ENCODE measurements around the gene SGMS2. TPM values are rescaled to one million over a fixed set of nuclear protein-coding genes. Genes with fewer than 3 reads are reported as not detected.

SGMS2 gene
- total RNA-seq, 1 experiment from 2014 or later: 0.72 TPM

- H3K27me3 Mint-ChIP-seq (ENCODE audit: low read depth): no peaks in the 10 kb centered on the region; the same call in none of the 2 replicates
- peaks cover 45% of the 10 kb centered on the region for H3K36me3 Mint-ChIP-seq
- H3K27ac Mint-ChIP-seq: no peak overlapping the region
- DNase-seq (ENCODE audit: low spot score): no peak
- ChIA-PET CTCF (no interaction called here), POLR2A (interaction anchor here (0.6 kb wide), 1 partner anchor 104 kb away, joined by 3 read pairs; no protein-coding TSS in a partner anchor)
- H3K4me3 Mint-ChIP-seq: no peak overlapping the region
- peaks cover 37% of the 10 kb centered on the region for H3K9me3 Mint-ChIP-seq
- no peak for ATAC-seq
- peaks cover 35% of the 10 kb centered on the region for H3K4me1 Mint-ChIP-seq
- TF ChIP-seq, protein P1, sequence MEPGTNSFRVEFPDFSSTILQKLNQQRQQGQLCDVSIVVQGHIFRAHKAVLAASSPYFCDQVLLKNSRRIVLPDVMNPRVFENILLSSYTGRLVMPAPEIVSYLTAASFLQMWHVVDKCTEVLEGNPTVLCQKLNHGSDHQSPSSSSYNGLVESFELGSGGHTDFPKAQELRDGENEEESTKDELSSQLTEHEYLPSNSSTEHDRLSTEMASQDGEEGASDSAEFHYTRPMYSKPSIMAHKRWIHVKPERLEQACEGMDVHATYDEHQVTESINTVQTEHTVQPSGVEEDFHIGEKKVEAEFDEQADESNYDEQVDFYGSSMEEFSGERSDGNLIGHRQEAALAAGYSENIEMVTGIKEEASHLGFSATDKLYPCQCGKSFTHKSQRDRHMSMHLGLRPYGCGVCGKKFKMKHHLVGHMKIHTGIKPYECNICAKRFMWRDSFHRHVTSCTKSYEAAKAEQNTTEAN (CRISPR knock-in tag; IDR thresholded peaks at IDR 0.05): no peak
- TF ChIP-seq, protein P2, sequence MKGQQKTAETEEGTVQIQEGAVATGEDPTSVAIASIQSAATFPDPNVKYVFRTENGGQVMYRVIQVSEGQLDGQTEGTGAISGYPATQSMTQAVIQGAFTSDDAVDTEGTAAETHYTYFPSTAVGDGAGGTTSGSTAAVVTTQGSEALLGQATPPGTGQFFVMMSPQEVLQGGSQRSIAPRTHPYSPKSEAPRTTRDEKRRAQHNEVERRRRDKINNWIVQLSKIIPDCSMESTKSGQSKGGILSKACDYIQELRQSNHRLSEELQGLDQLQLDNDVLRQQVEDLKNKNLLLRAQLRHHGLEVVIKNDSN (CRISPR knock-in tag; IDR thresholded peaks at IDR 0.05): no peak
- TF ChIP-seq RORB (CRISPR knock-in tag; IDR thresholded peaks at IDR 0.05) (no peak), ZNF232 (CRISPR knock-in tag; IDR thresholded peaks at IDR 0.05) (no peak), IRF2 (CRISPR knock-in tag; IDR thresholded peaks at IDR 0.05; ENCODE audit: borderline replicate concordance, low read depth) (no peak), ZNF396 (CRISPR knock-in tag; IDR thresholded peaks at IDR 0.05; ENCODE audit: borderline replicate concordance) (no peak)
- TF ChIP-seq, protein P3, sequence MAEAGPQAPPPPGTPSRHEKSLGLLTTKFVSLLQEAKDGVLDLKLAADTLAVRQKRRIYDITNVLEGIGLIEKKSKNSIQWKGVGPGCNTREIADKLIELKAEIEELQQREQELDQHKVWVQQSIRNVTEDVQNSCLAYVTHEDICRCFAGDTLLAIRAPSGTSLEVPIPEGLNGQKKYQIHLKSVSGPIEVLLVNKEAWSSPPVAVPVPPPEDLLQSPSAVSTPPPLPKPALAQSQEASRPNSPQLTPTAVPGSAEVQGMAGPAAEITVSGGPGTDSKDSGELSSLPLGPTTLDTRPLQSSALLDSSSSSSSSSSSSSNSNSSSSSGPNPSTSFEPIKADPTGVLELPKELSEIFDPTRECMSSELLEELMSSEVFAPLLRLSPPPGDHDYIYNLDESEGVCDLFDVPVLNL (CRISPR knock-in tag; IDR thresholded peaks at IDR 0.05; ENCODE audit: borderline replicate concordance, low read depth): no peak
- TF ChIP-seq, protein P4, sequence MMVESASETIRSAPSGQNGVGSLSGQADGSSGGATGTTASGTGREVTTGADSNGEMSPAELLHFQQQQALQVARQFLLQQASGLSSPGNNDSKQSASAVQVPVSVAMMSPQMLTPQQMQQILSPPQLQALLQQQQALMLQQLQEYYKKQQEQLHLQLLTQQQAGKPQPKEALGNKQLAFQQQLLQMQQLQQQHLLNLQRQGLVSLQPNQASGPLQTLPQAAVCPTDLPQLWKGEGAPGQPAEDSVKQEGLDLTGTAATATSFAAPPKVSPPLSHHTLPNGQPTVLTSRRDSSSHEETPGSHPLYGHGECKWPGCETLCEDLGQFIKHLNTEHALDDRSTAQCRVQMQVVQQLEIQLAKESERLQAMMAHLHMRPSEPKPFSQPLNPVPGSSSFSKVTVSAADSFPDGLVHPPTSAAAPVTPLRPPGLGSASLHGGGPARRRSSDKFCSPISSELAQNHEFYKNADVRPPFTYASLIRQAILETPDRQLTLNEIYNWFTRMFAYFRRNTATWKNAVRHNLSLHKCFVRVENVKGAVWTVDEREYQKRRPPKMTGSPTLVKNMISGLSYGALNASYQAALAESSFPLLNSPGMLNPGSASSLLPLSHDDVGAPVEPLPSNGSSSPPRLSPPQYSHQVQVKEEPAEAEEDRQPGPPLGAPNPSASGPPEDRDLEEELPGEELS (CRISPR knock-in tag; IDR thresholded peaks at IDR 0.05): no peak
Observed at GRCh38 chr4:107893171-107894137, 68.7 kb downstream of the SGMS2 start.

- H3K27me3 Mint-ChIP-seq (ENCODE audit: low read depth): no peaks in the 10 kb centered on the region; the same call in none of the 2 replicates
- no peak for TF ChIP-seq ZNF138 (CRISPR knock-in tag; conservative IDR thresholded peaks at IDR 0.05)
- TF ChIP-seq STAT6 (CRISPR knock-in tag; conservative IDR thresholded peaks at IDR 0.05; ENCODE audit: low read depth): no peak
- no peak for TF ChIP-seq RELA (CRISPR knock-in tag; IDR thresholded peaks at IDR 0.05; ENCODE audit: borderline replicate concordance)
- TF ChIP-seq ELF4 (CRISPR knock-in tag; IDR thresholded peaks at IDR 0.05; ENCODE audit: low read depth): no peak
- no peak for TF ChIP-seq ERG (CRISPR knock-in tag; IDR thresholded peaks at IDR 0.05)
- TF ChIP-seq NFE2L1 (CRISPR knock-in tag; IDR thresholded peaks at IDR 0.05): no peak
- no peak for TF ChIP-seq FOXP1 (CRISPR knock-in tag; IDR thresholded peaks at IDR 0.05; ENCODE audit: borderline replicate concordance)
- no peak for TF ChIP-seq TEAD4 (CRISPR knock-in tag; IDR thresholded peaks at IDR 0.05)
- TF ChIP-seq HMGA2 (CRISPR knock-in tag; IDR thresholded peaks at IDR 0.05): no peak
- TF ChIP-seq ZNF232 (CRISPR knock-in tag; IDR thresholded peaks at IDR 0.05): no peak
- H3K4me1 Mint-ChIP-seq: peaks cover 35% of the 10 kb centered on the region
- H3K9me3 Mint-ChIP-seq: peaks cover 37% of the 10 kb centered on the region
- ATAC-seq (no peak), DNase-seq (ENCODE audit: low spot score) (no peak)
- CTCF ChIA-PET: no interaction called here
- H3K36me3 Mint-ChIP-seq: peaks cover 41% of the 10 kb centered on the region
- H3K27ac Mint-ChIP-seq: no peak overlapping the region
- POLR2A ChIA-PET: no interaction called here
- H3K4me3 Mint-ChIP-seq: no peak overlapping the region
Observed at GRCh38 chr4:107894138-107894603, 69.4 kb downstream of the SGMS2 start.
